Breast epithelium (tissue), 4 donors: ENCODE data around the gene EIF6. TPM values are rescaled to one million over a fixed set of nuclear protein-coding genes. Genes with fewer than 3 reads are reported as not detected.

Experiments used
- DNase-seq, 2 donors: peaks; one replicate each; pipeline ENCODE4 v3.0.0-alpha.2; 2019; ENCODE audit warnings: low spot score in 2 of 2
- H3K27ac ChIP-seq, 2 donors: fragments of 200-600 bp; sonication (generic) in 1 of 2; one replicate each; pipeline ENCODE4 v1.5.1; 2016 to 2019; ENCODE audit warnings: mild to moderate bottlenecking in 1 of 2
- H3K27me3 ChIP-seq, 2 donors: fragments of 200-600 bp; sonication (generic) in 1 of 2; one replicate each; pipeline versions ENCODE4 v1.5.1 to v1.6.0; 2017 to 2019; ENCODE audit warnings: control low read depth in 1 of 2, mild to moderate bottlenecking in 1 of 2
- H3K36me3 ChIP-seq: fragments of 200-600 bp; one replicate; pipeline ENCODE4 v1.5.1; 2019
- H3K4me1 ChIP-seq, 2 donors: fragments of 200-600 bp; sonication (generic); one replicate each; pipeline ENCODE4 v1.5.1; 2016 to 2019; ENCODE audit warnings: control low read depth in 1 of 2
- H3K4me3 ChIP-seq, 3 donors: fragments of 200-600 bp; sonication (generic); 1 replicate in 2 of 3; 2 replicates in 1 of 3; pipeline ENCODE4 v1.5.1; 2016 to 2019; ENCODE audit warnings: mild to moderate bottlenecking in 3 of 3, moderate library complexity in 2 of 3
- H3K9me3 ChIP-seq, 2 donors: fragments of 200-600 bp; sonication (generic) in 1 of 2; one replicate each; pipeline ENCODE4 v1.5.1; 2016 to 2019; ENCODE audit warnings: control low read depth in 1 of 2
- CTCF ChIP-seq, 3 donors: fragments of 450-650 bp; IDR thresholded peaks; one replicate each; pipeline ENCODE4 v1.5.1; 2016 to 2017; ENCODE audit warnings: antibody characterized with exemption in 3 of 3, mild to moderate bottlenecking in 3 of 3, moderate library complexity in 3 of 3
- POLR2A ChIP-seq: fragments of 450-650 bp; IDR thresholded peaks from one replicate; pipeline ENCODE4 v1.6.1; 2016; ENCODE audit warnings: antibody characterized with exemption, mild to moderate bottlenecking, moderate library complexity
- POLR2AphosphoS5 ChIP-seq, 3 donors: sonication (generic); formaldehyde crosslinking; IDR thresholded peaks; one replicate each; pipeline ENCODE4 v1.6.1; 2017; ENCODE audit warnings: antibody characterized with exemption in 3 of 3
- intact Hi-C: fragments of 100-400 bp; cut with DNase I; formaldehyde crosslinking; loops from one replicate; pipeline ENCODE4 v1.15.1; 2023; ENCODE audit warnings: low total_unique reads
- total RNA-seq, 3 donors: library from RNA; depleted of rRNA; stranded (reverse); fragments of >200 nt; gene quantifications; one replicate each; pipeline ENCODE4 v1.1.0, GENCODE V29; 2016

The EIF6 gene
- 10 to 100 TPM; 81.9 to 98.6 (median 88.0) TPM for total RNA-seq

GRCh38 chr20:35284267-35284991 lies at the start of gene EIF6:
Gene EIF6 (minus strand): TSS chr20:35284772. CDS start chr20:35284487, 285 bp downstream.
- peak in 2 of 3 donors; percentile 18 to 33 for TF ChIP-seq POLR2AphosphoS5 (IDR thresholded peaks at IDR 0.05)
- no peak for TF ChIP-seq CTCF (IDR thresholded peaks at IDR 0.05)

GRCh38 chr20:35333606-35334005 lies 49.0 kb upstream of the EIF6 start:
- Histone ChIP-seq H3K27ac (no peak overlapping the region), H3K4me3 (no peak overlapping the region), H3K4me1 (peaks cover 0 to 3% of the 10 kb centered on the region in 2 donors), H3K9me3 (no peaks in the 10 kb centered on the region), H3K27me3 (no peaks in the 10 kb centered on the region), H3K36me3 (no peaks in the 10 kb centered on the region)
- DNase-seq: no peak
- intact Hi-C loops: no loop called here
- TF ChIP-seq POLR2A (no peak), CTCF (IDR thresholded peaks at IDR 0.05) (no peak), POLR2AphosphoS5 (IDR thresholded peaks at IDR 0.05) (no peak)

More at GRCh38 chr20:35284267-35284991, at the start of gene EIF6:
- H3K4me1 ChIP-seq: peaks cover 0 to 9% of the 10 kb centered on the region in 2 donors
- H3K36me3 ChIP-seq: peaks cover 4% of the 10 kb centered on the region
- peak within 1 kb of the TSS; percentile 83 to 93 for H3K27ac ChIP-seq
- H3K27me3 ChIP-seq: no peaks in the 10 kb centered on the region
- intact Hi-C loops: no loop called here
- peak; percentile 58 to 72 for DNase-seq
- peak within 1 kb of the TSS; percentile 64 to 93 (median 90) for H3K4me3 ChIP-seq
- H3K9me3 ChIP-seq: no peaks in the 10 kb centered on the region

- Histone ChIP-seq H3K4me3 (no peak overlapping the region), H3K27me3 (no peaks in the 10 kb centered on the region), H3K27ac (no peak overlapping the region), H3K36me3 (no peaks in the 10 kb centered on the region), H3K9me3 (no peaks in the 10 kb centered on the region), H3K4me1 (no peaks in the 10 kb centered on the region)
- no peak for DNase-seq
- TF ChIP-seq POLR2A: no peak
- TF ChIP-seq POLR2AphosphoS5 (IDR thresholded peaks at IDR 0.05): no peak
- TF ChIP-seq CTCF (IDR thresholded peaks at IDR 0.05): no peak
- intact Hi-C loops: no loop called here
These were observed 48.1 kb upstream of the EIF6 start for GRCh38 chr20:35332540-35333200.

- Histone ChIP-seq H3K9me3 (no peaks in the 10 kb centered on the region), H3K27ac (no peak overlapping the region), H3K36me3 (no peaks in the 10 kb centered on the region), H3K4me1 (no peaks in the 10 kb centered on the region), H3K4me3 (no peak overlapping the region), H3K27me3 (no peaks in the 10 kb centered on the region)
- no peak for DNase-seq
- TF ChIP-seq POLR2AphosphoS5 (IDR thresholded peaks at IDR 0.05) (no peak), CTCF (IDR thresholded peaks at IDR 0.05) (no peak), POLR2A (no peak)
- intact Hi-C loops: no loop called here
These were observed 45.0 kb upstream of the EIF6 start for GRCh38 chr20:35329435-35330139.

DNA sequence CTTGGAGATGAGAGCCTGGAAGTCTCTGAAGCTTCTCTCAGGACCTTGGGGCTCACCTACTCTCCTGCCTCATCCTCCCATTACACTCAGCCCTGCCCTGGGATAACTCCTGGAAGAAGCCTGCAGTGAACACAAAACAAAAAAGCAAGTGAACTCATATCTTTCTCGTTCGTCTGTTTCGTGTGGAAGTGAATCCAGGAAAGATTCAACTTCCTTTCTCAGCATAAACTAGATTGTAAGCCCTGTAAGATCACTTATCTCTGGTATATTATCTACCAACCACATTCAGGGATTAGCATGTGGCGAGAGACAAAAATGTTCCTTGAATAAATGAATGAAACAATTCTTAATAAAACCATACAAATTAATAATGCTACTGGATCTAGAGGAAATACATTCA lies 44.1 kb upstream of the EIF6 start:
- no peak for TF ChIP-seq POLR2A
- TF ChIP-seq CTCF (IDR thresholded peaks at IDR 0.05): no peak
- no peak for TF ChIP-seq POLR2AphosphoS5 (IDR thresholded peaks at IDR 0.05)
- Histone ChIP-seq H3K4me1 (no peaks in the 10 kb centered on the region), H3K27me3 (no peaks in the 10 kb centered on the region), H3K4me3 (no peak overlapping the region), H3K36me3 (no peaks in the 10 kb centered on the region), H3K9me3 (no peaks in the 10 kb centered on the region), H3K27ac (no peak overlapping the region)
- intact Hi-C loops: no loop called here
- DNase-seq: no peak
